ENCODE results near the gene ADSS1. TPM values are rescaled to one million over a fixed set of nuclear protein-coding genes. Genes with fewer than 3 reads are reported as not detected.
A peak's percentile ranks its signal among the peaks of the same experiment; 100 is the strongest.

Gene ADSS1
- total RNA-seq, 1 experiment from 2014 or later, result 3.2 TPM

GRCh38 chr14:104689881-104690711 is 33.9 kb upstream of the ADSS1 start:
- intact Hi-C loops (cut with micrococcal nuclease; ENCODE audit: unreplicated experiment), result loop anchor here (2.0 to 5.0 kb wide), 2 partner anchors 38 to 63 kb away; partner anchors contain the start of gene SIVA1
- BruUV-seq (replicated peaks), result no TSS peak
- DNase-seq, result no peak
- CTCF ChIA-PET, result interaction anchor here (0.6 kb wide), 1 partner anchor 39 kb away, joined by 3 read pairs; no protein-coding TSS in a partner anchor
- Mint-ChIP-seq H3K4me3 (ENCODE audit: unreplicated experiment) (peak overlapping the region; percentile 77), H3K9me3 (ENCODE audit: unreplicated experiment) (no peaks in the 10 kb centered on the region), H3K27ac (ENCODE audit: unreplicated experiment) (no peak overlapping the region), H3K4me1 (ENCODE audit: low read depth, unreplicated experiment) (peaks cover 22% of the 10 kb centered on the region), H3K27me3 (ENCODE audit: insufficient read depth, unreplicated experiment) (no peaks in the 10 kb centered on the region), H3K36me3 (ENCODE audit: insufficient read depth, unreplicated experiment) (peaks cover 15% of the 10 kb centered on the region)
- TF ChIP-seq CTCF (IDR thresholded peaks at IDR 0.05; ENCODE audit: insufficient read depth in 1 of 2, low read depth in 1 of 2, low read length in 1 of 2, severe bottlenecking in 1 of 2, unreplicated experiment in 1 of 2), result no peak
- Histone ChIP-seq H3K4me1 (peaks cover 32% of the 10 kb centered on the region), H3K27me3 (replicated peaks; ENCODE audit: control insufficient read depth, insufficient read depth, low read length) (no peaks in the 10 kb centered on the region), H3K9me3 (no peaks in the 10 kb centered on the region), H3K36me3 (ENCODE audit: control insufficient read depth, insufficient read depth, low read length) (no peaks in the 10 kb centered on the region), H3K4me3 (ENCODE audit: low read depth, low read length) (peak overlapping the region; percentile 90)
- POLR2A ChIA-PET, result interaction anchor here (0.7 to 1.0 kb wide), 2 partner anchors 13 to 16 kb away, joined by 3 read pairs; no protein-coding TSS in a partner anchor

GRCh38 chr14:104690861-104691455 is 33.1 kb upstream of the ADSS1 start:
- intact Hi-C loops (cut with micrococcal nuclease; ENCODE audit: unreplicated experiment), result no loop called here
- Histone ChIP-seq H3K4me3 (ENCODE audit: low read depth, low read length) (no peak overlapping the region; the same call in 1 of the 2 replicates), H3K36me3 (ENCODE audit: control insufficient read depth, insufficient read depth, low read length) (no peaks in the 10 kb centered on the region), H3K4me1 (peaks cover 30% of the 10 kb centered on the region), H3K27me3 (replicated peaks; ENCODE audit: control insufficient read depth, insufficient read depth, low read length) (no peaks in the 10 kb centered on the region), H3K9me3 (no peaks in the 10 kb centered on the region)
- Mint-ChIP-seq H3K9me3 (ENCODE audit: unreplicated experiment) (no peaks in the 10 kb centered on the region), H3K4me3 (ENCODE audit: unreplicated experiment) (peak overlapping the region; percentile 77), H3K36me3 (ENCODE audit: insufficient read depth, unreplicated experiment) (peaks cover 15% of the 10 kb centered on the region), H3K27me3 (ENCODE audit: insufficient read depth, unreplicated experiment) (no peaks in the 10 kb centered on the region), H3K27ac (ENCODE audit: unreplicated experiment) (no peak overlapping the region), H3K4me1 (ENCODE audit: low read depth, unreplicated experiment) (peaks cover 16% of the 10 kb centered on the region)
- POLR2A ChIA-PET, result no interaction called here
- no peak for TF ChIP-seq CTCF (IDR thresholded peaks at IDR 0.05; ENCODE audit: insufficient read depth in 1 of 2, low read depth in 1 of 2, low read length in 1 of 2, severe bottlenecking in 1 of 2, unreplicated experiment in 1 of 2)
- CTCF ChIA-PET, result interaction anchor here (0.6 to 1.1 kb wide), 3 partner anchors 18 to 62 kb away, joined by 3 to 5 read pairs (median 3); partner anchors contain the start of gene SIVA1
- no peak for DNase-seq
- TSS peak; percentile 22 for BruUV-seq (replicated peaks)

GRCh38 chr14:104691546-104692260 is 32.3 kb upstream of the ADSS1 start:
- POLR2A ChIA-PET, result interaction anchor here (1.1 kb wide), 1 partner anchor 34 kb away, joined by 3 read pairs; no protein-coding TSS in a partner anchor
- no peak overlapping the region for H3K4me3 ChIP-seq (ENCODE audit: low read depth, low read length)
- H3K27me3 ChIP-seq (replicated peaks; ENCODE audit: control insufficient read depth, insufficient read depth, low read length), result no peaks in the 10 kb centered on the region
- H3K9me3 ChIP-seq, result no peaks in the 10 kb centered on the region
- no peak overlapping the region for H3K27ac Mint-ChIP-seq (ENCODE audit: unreplicated experiment)
- peaks cover 28% of the 10 kb centered on the region for H3K4me1 ChIP-seq
- CTCF ChIA-PET, result interaction anchor here (0.9 to 1.1 kb wide), 2 partner anchors 17 to 61 kb away, joined by 3 to 5 read pairs; partner anchors contain the start of gene SIVA1
- TF ChIP-seq CTCF (IDR thresholded peaks at IDR 0.05; ENCODE audit: insufficient read depth in 1 of 2, low read depth in 1 of 2, low read length in 1 of 2, severe bottlenecking in 1 of 2, unreplicated experiment in 1 of 2), result no peak
- H3K4me3 Mint-ChIP-seq (ENCODE audit: unreplicated experiment), result peak overlapping the region; percentile 77
- H3K27me3 Mint-ChIP-seq (ENCODE audit: insufficient read depth, unreplicated experiment), result no peaks in the 10 kb centered on the region
- intact Hi-C loops (cut with micrococcal nuclease; ENCODE audit: unreplicated experiment), result no loop called here
- DNase-seq, result no peak
- H3K36me3 Mint-ChIP-seq (ENCODE audit: insufficient read depth, unreplicated experiment), result peaks cover 15% of the 10 kb centered on the region
- peaks cover 13% of the 10 kb centered on the region for H3K4me1 Mint-ChIP-seq (ENCODE audit: low read depth, unreplicated experiment)
- no peaks in the 10 kb centered on the region for H3K36me3 ChIP-seq (ENCODE audit: control insufficient read depth, insufficient read depth, low read length)
- BruUV-seq (replicated peaks), result no TSS peak
- no peaks in the 10 kb centered on the region for H3K9me3 Mint-ChIP-seq (ENCODE audit: unreplicated experiment)
